Retinal pigment epithelial cell (primary cell): ENCODE results near the gene ESPN.

Experiments
- DNase-seq: peaks from one replicate; pipeline ENCODE4 v3.0.0-alpha.2; 2010; ENCODE audit warnings: low read depth
- H3K4me3 ChIP-seq: 2 replicates; pipeline ENCODE4 v1.5.1; 2011; ENCODE audit warnings: mild to moderate bottlenecking, low read length, control low read depth, moderate library complexity
- TF ChIP-seq, protein P1 (sequence below): conservative IDR thresholded peaks from 2 replicates; pipeline ENCODE4 v1.5.1; 2011; ENCODE audit warnings: low read depth, low read length, control low read depth, inconsistent platforms

The ESPN gene

DNA sequence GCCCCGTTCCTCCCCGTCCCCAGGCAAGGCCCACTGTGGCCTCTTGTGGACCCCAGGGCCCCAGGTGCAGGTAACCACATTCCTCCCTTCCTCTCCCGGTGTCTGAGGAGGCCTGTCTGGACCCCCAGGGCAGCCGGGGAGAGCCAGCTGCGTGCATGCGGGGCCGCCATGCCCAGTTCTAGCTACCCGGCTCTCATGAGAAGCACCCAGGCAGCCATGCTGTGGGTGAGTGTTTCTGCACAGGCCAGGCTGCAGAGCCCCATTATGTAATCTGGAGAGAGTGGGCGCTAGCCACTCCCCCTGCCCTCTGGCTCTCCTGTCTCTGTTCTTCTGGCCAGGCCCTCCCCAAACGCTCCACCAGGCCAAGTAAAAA is 85.3 kb downstream of the ESPN start:
- no peak overlapping the region for H3K4me3 ChIP-seq
- TF ChIP-seq, protein P1, sequence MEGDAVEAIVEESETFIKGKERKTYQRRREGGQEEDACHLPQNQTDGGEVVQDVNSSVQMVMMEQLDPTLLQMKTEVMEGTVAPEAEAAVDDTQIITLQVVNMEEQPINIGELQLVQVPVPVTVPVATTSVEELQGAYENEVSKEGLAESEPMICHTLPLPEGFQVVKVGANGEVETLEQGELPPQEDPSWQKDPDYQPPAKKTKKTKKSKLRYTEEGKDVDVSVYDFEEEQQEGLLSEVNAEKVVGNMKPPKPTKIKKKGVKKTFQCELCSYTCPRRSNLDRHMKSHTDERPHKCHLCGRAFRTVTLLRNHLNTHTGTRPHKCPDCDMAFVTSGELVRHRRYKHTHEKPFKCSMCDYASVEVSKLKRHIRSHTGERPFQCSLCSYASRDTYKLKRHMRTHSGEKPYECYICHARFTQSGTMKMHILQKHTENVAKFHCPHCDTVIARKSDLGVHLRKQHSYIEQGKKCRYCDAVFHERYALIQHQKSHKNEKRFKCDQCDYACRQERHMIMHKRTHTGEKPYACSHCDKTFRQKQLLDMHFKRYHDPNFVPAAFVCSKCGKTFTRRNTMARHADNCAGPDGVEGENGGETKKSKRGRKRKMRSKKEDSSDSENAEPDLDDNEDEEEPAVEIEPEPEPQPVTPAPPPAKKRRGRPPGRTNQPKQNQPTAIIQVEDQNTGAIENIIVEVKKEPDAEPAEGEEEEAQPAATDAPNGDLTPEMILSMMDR = no peak
- DNase-seq = no peak

DNA sequence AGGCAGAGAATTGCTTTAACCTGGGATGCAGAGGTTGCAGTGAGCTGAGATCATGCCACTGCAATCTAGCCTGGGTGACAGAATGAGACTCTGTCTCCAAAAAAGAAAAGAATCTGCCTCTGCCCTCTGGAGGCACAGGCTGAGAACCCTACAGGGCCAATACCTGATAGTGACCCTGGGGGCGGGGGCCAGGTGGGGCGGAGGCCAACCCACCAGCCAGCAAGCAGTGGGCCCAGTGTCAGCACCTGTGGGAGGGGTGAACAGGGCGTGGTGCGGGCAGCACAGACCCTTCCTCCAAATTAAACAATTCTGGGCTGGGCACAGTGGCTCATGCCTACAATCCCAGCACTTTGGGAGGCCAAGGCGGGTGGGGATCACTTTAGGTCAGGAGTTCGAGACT is 85.9 kb downstream of the ESPN start:
- no peak overlapping the region for H3K4me3 ChIP-seq
- TF ChIP-seq, protein P1 = no peak
- no peak for DNase-seq
